HG03439 (cell line): ENCODE measurements around the gene ZSWIM6.

Source experiments
- ATAC-seq: cut with Tn5 transposase; IDR thresholded peaks from one replicate; pipeline ENCODE4 v1.9.1; 2021; ENCODE audit warnings: mild to moderate bottlenecking, moderate library complexity; ENCODE audit not compliant: unreplicated experiment

Gene ZSWIM6

GRCh38 chr5:61582205-61582820 lies 250.3 kb downstream of the ZSWIM6 start:
- no peak for ATAC-seq

- ATAC-seq: no peak
Observed at GRCh38 chr5:61582887-61583286, 250.8 kb downstream of the ZSWIM6 start.

GRCh38 chr5:61586096-61587084 lies 254.3 kb downstream of the ZSWIM6 start:
- no peak for ATAC-seq

- ATAC-seq: no peak
Observed at GRCh38 chr5:61587125-61587524, 255.1 kb downstream of the ZSWIM6 start.

GRCh38 chr5:61588216-61588615 lies 256.2 kb downstream of the ZSWIM6 start:
- ATAC-seq: no peak

- no peak for ATAC-seq
Observed at GRCh38 chr5:61589946-61590345, 257.9 kb downstream of the ZSWIM6 start.

- no peak for ATAC-seq
Observed at GRCh38 chr5:61590473-61590872, 258.4 kb downstream of the ZSWIM6 start.

- ATAC-seq: no peak
Observed at GRCh38 chr5:61591859-61592258, 259.8 kb downstream of the ZSWIM6 start.

- ATAC-seq: no peak
Observed at GRCh38 chr5:61595426-61595825, 263.4 kb downstream of the ZSWIM6 start.
